ENCODE results near the gene SCCPDH.

DNA sequence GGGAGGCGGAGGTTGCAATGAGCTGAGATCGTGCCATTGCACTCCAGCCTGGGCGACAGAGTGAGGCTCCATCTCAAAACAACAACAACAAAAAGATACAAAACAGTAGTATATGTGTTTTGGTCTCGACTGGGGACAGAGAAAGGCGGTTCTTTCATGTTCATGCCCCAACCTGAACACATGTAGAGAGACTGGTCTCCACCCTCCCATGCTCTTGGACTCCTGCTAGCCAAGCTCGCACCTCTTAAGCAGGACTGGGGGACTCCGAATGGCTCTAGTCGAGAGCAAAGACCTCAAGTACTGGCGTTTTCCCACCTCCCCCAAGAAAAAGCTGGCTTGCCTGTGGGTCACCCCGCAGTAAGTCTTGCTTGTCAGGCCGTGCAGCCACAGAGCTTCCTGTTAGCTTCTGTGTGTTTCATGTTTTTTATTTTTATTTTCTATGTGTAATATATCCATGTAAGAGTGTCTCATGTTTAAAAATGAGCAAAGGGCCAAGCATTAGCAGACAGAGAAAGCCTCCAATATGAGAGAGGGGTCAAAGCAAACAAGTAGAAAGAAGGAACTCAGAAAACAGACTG lies 91.6 kb downstream of the SCCPDH start:
- TF ChIP-seq RAD21 (CRISPR knock-in tag; IDR thresholded peaks at IDR 0.05), result no peak
- TF ChIP-seq POLR2A (IDR thresholded peaks at IDR 0.05; ENCODE audit: insufficient read depth in 1 of 2, low read depth in 2 of 2, low read length in 2 of 2), result no peak
- TF ChIP-seq, protein P1, sequence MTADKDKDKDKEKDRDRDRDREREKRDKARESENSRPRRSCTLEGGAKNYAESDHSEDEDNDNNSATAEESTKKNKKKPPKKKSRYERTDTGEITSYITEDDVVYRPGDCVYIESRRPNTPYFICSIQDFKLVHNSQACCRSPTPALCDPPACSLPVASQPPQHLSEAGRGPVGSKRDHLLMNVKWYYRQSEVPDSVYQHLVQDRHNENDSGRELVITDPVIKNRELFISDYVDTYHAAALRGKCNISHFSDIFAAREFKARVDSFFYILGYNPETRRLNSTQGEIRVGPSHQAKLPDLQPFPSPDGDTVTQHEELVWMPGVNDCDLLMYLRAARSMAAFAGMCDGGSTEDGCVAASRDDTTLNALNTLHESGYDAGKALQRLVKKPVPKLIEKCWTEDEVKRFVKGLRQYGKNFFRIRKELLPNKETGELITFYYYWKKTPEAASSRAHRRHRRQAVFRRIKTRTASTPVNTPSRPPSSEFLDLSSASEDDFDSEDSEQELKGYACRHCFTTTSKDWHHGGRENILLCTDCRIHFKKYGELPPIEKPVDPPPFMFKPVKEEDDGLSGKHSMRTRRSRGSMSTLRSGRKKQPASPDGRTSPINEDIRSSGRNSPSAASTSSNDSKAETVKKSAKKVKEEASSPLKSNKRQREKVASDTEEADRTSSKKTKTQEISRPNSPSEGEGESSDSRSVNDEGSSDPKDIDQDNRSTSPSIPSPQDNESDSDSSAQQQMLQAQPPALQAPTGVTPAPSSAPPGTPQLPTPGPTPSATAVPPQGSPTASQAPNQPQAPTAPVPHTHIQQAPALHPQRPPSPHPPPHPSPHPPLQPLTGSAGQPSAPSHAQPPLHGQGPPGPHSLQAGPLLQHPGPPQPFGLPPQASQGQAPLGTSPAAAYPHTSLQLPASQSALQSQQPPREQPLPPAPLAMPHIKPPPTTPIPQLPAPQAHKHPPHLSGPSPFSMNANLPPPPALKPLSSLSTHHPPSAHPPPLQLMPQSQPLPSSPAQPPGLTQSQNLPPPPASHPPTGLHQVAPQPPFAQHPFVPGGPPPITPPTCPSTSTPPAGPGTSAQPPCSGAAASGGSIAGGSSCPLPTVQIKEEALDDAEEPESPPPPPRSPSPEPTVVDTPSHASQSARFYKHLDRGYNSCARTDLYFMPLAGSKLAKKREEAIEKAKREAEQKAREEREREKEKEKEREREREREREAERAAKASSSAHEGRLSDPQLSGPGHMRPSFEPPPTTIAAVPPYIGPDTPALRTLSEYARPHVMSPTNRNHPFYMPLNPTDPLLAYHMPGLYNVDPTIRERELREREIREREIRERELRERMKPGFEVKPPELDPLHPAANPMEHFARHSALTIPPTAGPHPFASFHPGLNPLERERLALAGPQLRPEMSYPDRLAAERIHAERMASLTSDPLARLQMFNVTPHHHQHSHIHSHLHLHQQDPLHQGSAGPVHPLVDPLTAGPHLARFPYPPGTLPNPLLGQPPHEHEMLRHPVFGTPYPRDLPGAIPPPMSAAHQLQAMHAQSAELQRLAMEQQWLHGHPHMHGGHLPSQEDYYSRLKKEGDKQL (CRISPR knock-in tag; IDR thresholded peaks at IDR 0.05; ENCODE audit: low read depth), result no peak
- TF ChIP-seq, protein P2, sequence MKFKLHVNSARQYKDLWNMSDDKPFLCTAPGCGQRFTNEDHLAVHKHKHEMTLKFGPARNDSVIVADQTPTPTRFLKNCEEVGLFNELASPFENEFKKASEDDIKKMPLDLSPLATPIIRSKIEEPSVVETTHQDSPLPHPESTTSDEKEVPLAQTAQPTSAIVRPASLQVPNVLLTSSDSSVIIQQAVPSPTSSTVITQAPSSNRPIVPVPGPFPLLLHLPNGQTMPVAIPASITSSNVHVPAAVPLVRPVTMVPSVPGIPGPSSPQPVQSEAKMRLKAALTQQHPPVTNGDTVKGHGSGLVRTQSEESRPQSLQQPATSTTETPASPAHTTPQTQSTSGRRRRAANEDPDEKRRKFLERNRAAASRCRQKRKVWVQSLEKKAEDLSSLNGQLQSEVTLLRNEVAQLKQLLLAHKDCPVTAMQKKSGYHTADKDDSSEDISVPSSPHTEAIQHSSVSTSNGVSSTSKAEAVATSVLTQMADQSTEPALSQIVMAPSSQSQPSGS (CRISPR knock-in tag; IDR thresholded peaks at IDR 0.05), result no peak
- no peak for TF ChIP-seq PITX1 (CRISPR knock-in tag; IDR thresholded peaks at IDR 0.05)
- no peak for TF ChIP-seq PTBP1 (IDR thresholded peaks at IDR 0.05; ENCODE audit: low read depth, low read length, poor library complexity, severe bottlenecking)
- no peak for TF ChIP-seq ZBTB43 (CRISPR knock-in tag; conservative IDR thresholded peaks at IDR 0.05)
- TF ChIP-seq SP1 (IDR thresholded peaks at IDR 0.05), result no peak
- TF ChIP-seq SP1 (CRISPR knock-in tag; IDR thresholded peaks at IDR 0.05), result no peak
- TF ChIP-seq, protein P3, sequence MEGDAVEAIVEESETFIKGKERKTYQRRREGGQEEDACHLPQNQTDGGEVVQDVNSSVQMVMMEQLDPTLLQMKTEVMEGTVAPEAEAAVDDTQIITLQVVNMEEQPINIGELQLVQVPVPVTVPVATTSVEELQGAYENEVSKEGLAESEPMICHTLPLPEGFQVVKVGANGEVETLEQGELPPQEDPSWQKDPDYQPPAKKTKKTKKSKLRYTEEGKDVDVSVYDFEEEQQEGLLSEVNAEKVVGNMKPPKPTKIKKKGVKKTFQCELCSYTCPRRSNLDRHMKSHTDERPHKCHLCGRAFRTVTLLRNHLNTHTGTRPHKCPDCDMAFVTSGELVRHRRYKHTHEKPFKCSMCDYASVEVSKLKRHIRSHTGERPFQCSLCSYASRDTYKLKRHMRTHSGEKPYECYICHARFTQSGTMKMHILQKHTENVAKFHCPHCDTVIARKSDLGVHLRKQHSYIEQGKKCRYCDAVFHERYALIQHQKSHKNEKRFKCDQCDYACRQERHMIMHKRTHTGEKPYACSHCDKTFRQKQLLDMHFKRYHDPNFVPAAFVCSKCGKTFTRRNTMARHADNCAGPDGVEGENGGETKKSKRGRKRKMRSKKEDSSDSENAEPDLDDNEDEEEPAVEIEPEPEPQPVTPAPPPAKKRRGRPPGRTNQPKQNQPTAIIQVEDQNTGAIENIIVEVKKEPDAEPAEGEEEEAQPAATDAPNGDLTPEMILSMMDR (CRISPR knock-in tag; IDR thresholded peaks at IDR 0.05), result no peak
- no peak for TF ChIP-seq EZH2 (conservative IDR thresholded peaks at IDR 0.05; ENCODE audit: low read depth, low read length)
- no peak for TF ChIP-seq PHF8 (CRISPR knock-in tag; IDR thresholded peaks at IDR 0.05)
- TF ChIP-seq NPAS2 (CRISPR knock-in tag; IDR thresholded peaks at IDR 0.05; ENCODE audit: borderline replicate concordance), result no peak
- TF ChIP-seq SAP130 (CRISPR knock-in tag; IDR thresholded peaks at IDR 0.05; ENCODE audit: low read depth), result no peak

Measured in HepG2 (cell line).